WTC11 (cell line): ENCODE results near the gene POLR3F.

ENCODE experiments used
- NR3C1 ChIP-seq: sonication (generic); formaldehyde crosslinking; conservative IDR thresholded peaks from 2 replicates; pipeline ENCODE4 v1.8.1; 2023; ENCODE audit warnings: low read depth, mild to moderate bottlenecking, missing genetic modification reagents
- ZNF121 ChIP-seq: sonication (generic); formaldehyde crosslinking; IDR thresholded peaks from 2 replicates; pipeline ENCODE4 v1.8.0; 2023; ENCODE audit warnings: missing genetic modification reagents

DNA sequence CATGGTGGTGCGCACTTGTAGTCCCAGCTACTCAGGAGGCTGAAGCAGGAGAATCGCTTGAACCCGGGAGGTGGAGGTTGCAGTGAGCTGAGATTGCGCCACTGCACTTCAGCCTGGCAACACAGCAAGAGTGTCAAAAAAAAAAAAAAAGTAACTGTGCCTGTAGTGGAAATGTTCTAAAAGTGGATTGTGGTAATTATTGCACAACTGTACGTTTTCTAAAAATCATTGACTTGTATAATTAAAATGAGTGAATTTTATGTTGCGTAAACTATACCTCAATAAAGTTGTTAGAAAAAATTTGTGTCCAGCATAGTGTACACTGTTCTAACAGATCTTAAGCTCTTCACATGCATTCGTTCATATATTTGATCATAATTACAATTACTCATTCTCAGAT lies 46.0 kb downstream of the POLR3F start:
- TF ChIP-seq ZNF121 (CRISPR knock-in tag) (no peak), NR3C1 (no peak)
